ENCODE measurements around the gene ANP32B. TPM values are rescaled to one million over a fixed set of nuclear protein-coding genes. Genes with fewer than 3 reads are reported as not detected.

ANP32B gene
- total and polyA plus RNA-seq, 2 donors from 2014 or later = 101 TPM

DNA sequence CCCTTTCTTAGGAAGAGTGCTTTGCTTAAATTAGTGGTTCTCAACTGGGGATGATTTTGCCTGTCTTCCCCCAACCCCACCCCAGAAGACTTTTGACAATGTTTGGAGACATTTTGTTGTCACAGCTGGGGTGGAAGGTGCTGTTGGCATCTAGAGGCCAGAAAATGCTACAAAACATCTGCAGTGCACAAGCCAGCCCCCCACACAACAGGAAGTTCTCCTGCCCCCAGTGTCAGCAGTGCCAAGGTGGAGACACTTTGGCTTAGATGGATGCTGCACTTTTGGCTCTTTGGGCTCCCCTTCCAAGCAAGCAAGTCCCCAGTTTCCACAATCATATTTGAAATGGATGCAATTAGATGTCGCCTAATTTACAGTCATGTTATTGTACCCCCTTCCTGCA is 47.9 kb upstream of the ANP32B start:
- Histone ChIP-seq H3K4me3 (ENCODE audit: low read length in 3 of 3) (no peak overlapping the region), H3K9me3 (ENCODE audit: control insufficient read depth in 2 of 3, insufficient read depth in 1 of 3, low read length in 3 of 3) (no peaks in the 10 kb centered on the region), H3K36me3 (ENCODE audit: control insufficient read depth in 2 of 3, insufficient read depth in 3 of 3, low read length in 3 of 3) (no peaks in the 10 kb centered on the region), H3K9ac (ENCODE audit: low read length in 3 of 3) (no peak overlapping the region), H3K27ac (ENCODE audit: low read depth in 2 of 2, low read length in 2 of 2) (no peak overlapping the region), H3K4me1 (ENCODE audit: control insufficient read depth in 2 of 3, insufficient read depth in 2 of 3, low read depth in 1 of 3, low read length in 3 of 3) (no peaks in the 10 kb centered on the region), H3K27me3 (ENCODE audit: control insufficient read depth, insufficient read depth, low read length) (peaks cover 2% of the 10 kb centered on the region)
- FAIRE-seq (no peak), DNase-seq (no peak)
- intact Hi-C loops (cut with DNase I) = no loop called here
- TF ChIP-seq CTCF (IDR thresholded peaks at IDR 0.05; ENCODE audit: borderline replicate concordance, extremely low read depth, insufficient read depth) = no peak

DNA sequence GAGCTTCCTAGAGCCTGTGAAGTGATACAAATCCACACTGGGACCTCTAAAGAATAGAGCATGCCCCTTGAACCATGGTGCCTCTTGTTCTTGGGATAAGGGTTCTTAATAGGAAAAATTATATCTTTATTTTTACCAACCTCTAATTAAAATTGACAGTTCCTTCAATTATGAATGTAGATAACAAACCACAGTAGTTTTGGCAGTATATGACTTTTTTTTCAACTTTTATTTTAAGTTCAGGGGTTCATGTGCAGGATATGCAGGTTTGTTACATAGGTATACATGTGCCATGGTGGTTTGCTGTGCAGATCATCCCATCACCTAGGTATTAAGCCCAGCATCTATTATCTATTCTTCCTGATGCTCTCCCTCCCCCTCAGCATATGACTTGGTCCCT is 46.1 kb upstream of the ANP32B start:
- FAIRE-seq = no peak
- TF ChIP-seq CTCF (IDR thresholded peaks at IDR 0.05; ENCODE audit: borderline replicate concordance, extremely low read depth, insufficient read depth) = no peak
- H3K4me3 ChIP-seq (ENCODE audit: low read length in 3 of 3) = no peak overlapping the region

DNA sequence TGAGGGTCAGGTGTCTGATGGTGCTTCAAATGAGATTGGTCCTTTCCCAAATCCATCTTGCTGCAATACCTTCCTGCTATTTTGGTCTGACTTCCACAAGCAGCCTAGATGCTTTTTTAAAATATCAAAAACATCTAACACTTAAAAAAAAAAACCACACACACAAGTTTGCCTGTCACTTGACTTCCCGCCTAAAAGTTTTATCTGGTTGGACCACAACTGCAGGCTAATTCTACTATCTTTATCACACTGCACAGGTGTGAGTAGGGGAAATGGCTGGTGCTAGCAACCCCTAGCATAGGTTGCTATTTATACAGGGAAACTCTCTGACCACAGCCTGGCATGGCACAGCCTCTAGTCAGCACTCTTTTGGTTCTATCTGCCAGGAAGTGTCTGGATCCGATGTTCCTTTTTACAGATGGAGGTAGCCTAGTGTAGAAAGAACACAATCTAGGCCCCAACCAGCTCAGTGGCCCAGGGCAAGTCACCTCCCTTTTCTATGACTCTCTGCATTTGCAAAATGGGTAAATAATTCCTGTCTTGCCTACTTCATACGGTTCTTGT is 45.0 kb upstream of the ANP32B start, which contains the start of gene HEMGN:
HEMGN (minus strand) TSS at position 92 of the 564 bp plus-strand sequence; CDS start at position 56, 36 bp downstream.
- intact Hi-C loops (cut with DNase I) = no loop called here
- H3K27ac ChIP-seq (ENCODE audit: low read depth in 2 of 2, low read length in 2 of 2) = no peak within 1 kb of the TSS

More for the DNA sequence above, 46.1 kb upstream of the ANP32B start:
- no peaks in the 10 kb centered on the region for H3K4me1 ChIP-seq (ENCODE audit: control insufficient read depth in 2 of 3, insufficient read depth in 2 of 3, low read depth in 1 of 3, low read length in 3 of 3)
- intact Hi-C loops (cut with DNase I) = no loop called here
- no peak overlapping the region for H3K27ac ChIP-seq (ENCODE audit: low read depth in 2 of 2, low read length in 2 of 2)
- DNase-seq = no peak
- H3K36me3 ChIP-seq (ENCODE audit: control insufficient read depth in 2 of 3, insufficient read depth in 3 of 3, low read length in 3 of 3) = no peaks in the 10 kb centered on the region
- peaks cover 2% of the 10 kb centered on the region for H3K27me3 ChIP-seq (ENCODE audit: control insufficient read depth, insufficient read depth, low read length)
- H3K9ac ChIP-seq (ENCODE audit: low read length in 3 of 3) = no peak overlapping the region
- H3K9me3 ChIP-seq (ENCODE audit: control insufficient read depth in 2 of 3, insufficient read depth in 1 of 3, low read length in 3 of 3) = no peaks in the 10 kb centered on the region

More for the DNA sequence above, 45.0 kb upstream of the ANP32B start, which contains the start of gene HEMGN:
- TF ChIP-seq CTCF (IDR thresholded peaks at IDR 0.05; ENCODE audit: borderline replicate concordance, extremely low read depth, insufficient read depth) = no peak
- Histone ChIP-seq H3K9me3 (ENCODE audit: control insufficient read depth in 2 of 3, insufficient read depth in 1 of 3, low read length in 3 of 3) (no peaks in the 10 kb centered on the region), H3K27me3 (ENCODE audit: control insufficient read depth, insufficient read depth, low read length) (peaks cover 2% of the 10 kb centered on the region), H3K9ac (ENCODE audit: low read length in 3 of 3) (no peak within 1 kb of the TSS), H3K4me1 (ENCODE audit: control insufficient read depth in 2 of 3, insufficient read depth in 2 of 3, low read depth in 1 of 3, low read length in 3 of 3) (no peaks in the 10 kb centered on the region), H3K4me3 (ENCODE audit: low read length in 3 of 3) (no peak within 1 kb of the TSS), H3K36me3 (ENCODE audit: control insufficient read depth in 2 of 3, insufficient read depth in 3 of 3, low read length in 3 of 3) (no peaks in the 10 kb centered on the region)
- FAIRE-seq (no peak), DNase-seq (no peak)
